Embryonic facial prominence (tissue), 1 donor: ENCODE data around the gene WDR45.
"Not testable (repeated sequence)": the region's sequence is repeated elsewhere in the genome, so short reads cannot be mapped to it uniquely, and the experiment has no call there.

Experiments used
- DNase-seq: peaks from one replicate; pipeline ENCODE4 v3.0.0-alpha.2; 2016; ENCODE audit errors: extremely low spot score

The WDR45 gene

DNA sequence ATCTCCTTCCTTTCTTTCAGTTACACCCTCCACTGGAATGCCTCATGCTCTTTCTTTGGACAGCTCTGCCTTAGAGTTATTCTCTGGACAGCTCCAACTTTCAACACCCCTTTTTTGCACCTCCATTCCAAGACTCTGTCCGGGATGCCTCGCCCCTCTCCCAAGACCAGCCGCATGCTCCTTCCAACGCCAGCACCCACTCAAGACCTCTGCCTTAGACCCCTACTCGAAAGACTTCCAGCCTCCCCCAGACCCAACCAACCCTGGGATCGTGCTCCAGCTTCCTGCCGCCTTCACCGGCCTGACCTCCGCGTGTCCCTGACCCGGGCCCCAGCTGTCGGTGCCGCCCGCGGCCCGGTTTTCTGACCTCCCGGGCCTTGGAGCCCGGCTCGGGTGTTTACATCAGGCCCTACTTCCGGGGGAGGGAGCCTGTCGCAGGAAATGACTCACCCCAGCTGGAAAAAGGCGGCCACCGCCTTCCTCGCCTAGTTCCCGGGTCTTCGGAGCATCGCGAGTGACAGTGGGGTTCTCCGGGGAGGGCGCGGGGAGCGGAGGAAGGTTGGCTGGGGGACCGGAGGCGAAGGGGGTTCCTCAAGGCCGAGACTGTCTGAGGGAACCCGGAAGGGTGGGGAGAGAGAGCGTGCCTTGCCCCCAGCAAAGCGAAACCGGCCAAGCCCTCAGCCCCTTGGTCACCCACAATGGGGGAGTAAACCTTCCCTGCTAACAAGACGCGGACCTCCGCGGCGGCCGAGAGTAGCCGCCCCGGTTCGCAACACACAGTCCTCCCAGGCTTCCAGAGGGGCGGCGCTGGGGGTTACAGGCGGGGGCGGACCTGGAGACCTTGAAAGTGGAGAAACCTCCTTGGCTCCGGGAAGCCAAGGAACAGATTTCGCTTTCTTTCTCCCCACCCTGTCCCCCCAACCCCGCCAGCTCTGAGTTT, at the start of gene WDR45:
WDR45 (minus strand) TSS at position 399 of the 940 bp plus-strand sequence. CDS start 1,792 bp downstream, outside the sequence.
- peak; percentile 29 for DNase-seq

DNA sequence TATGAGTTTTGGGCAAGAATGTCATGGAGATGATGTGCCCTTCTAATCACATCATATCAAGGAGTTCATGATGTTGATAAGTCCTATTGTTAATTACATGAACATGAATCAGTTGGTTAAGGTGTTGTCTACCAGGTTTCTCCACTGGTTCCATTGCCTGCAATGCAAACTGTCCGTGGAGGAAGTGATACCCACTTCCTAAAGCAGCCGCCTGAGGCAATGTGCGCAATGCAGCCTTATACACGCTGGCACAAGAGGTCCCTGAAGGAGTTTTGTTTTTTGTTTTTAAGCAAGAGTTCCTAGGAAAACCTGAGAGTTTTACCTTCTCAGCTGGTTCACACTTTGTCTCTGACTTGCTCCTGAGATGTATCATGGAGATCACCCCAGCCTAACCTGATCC, 49.7 kb upstream of the WDR45 start:
- DNase-seq = no peak

DNA sequence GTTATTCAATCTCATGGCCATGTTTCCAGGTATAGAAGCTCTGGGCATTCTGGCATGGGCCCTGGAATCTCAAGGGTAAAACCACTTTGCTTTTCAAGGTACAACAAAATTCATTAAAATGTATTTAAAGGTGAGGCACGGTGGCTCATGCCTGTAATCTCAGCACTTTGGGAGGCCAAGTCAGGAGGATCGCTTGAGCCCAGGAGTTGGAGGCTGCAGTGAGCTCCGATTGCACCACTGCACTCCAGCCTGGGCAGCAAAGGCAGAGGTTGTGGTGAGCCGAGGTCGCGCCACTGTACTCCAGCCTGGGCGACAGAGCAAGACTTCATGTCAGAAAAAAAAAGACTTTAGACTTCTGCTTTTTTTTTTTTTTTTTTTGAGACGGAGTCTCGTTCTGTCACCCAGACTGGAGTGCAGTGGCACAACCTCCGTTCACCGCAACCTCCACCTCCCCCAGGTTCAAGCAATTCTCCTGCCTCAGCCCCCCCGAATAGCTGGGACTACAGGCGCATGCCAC, 48.1 kb upstream of the WDR45 start:
- DNase-seq = not testable (repeated sequence)

DNA sequence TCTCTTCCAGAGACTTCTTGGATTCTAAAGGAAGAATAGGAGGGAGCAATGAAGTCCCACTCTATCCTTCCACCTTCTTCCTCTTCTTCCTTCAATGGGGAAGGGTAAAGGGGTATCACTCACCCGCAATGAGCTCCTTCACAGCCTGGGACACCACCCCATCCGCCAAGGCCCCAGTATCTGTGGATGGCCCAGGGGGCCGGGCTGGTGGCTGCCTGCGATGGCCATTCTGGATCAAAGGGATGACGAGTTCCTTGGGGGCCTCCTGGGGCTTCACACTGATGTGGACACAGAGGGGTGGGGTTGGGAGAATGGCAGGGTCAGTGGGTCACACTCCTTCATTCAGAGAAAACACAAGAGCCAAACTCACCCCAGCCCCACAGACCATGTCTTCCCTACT, 42.8 kb upstream of the WDR45 start:
- no peak for DNase-seq

GRCh38 chrX:49120091-49120490, 40.4 kb upstream of the WDR45 start:
- no peak for DNase-seq

- DNase-seq = no peak
Measured at GRCh38 chrX:49117581-49117980, 37.9 kb upstream of the WDR45 start.

DNA sequence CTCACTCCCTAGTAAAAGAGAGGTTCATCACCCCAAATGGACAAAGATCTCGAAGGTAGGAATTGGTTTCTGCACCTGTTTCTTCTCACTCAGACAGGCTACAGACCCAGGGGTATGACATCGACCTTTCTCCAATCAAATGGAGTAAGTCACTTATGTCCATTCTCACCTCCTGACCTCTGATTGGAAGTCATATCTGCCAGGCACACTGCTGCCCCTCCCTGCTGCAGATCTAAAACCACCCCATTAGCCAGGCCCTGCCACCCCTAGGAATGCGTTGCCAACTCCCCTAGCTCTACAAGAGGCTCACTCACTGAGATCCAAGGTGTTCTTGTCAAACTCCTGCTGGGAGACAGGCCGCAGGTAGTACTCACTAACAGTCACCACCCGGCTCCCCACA, 37.0 kb upstream of the WDR45 start:
- no peak for DNase-seq

DNA sequence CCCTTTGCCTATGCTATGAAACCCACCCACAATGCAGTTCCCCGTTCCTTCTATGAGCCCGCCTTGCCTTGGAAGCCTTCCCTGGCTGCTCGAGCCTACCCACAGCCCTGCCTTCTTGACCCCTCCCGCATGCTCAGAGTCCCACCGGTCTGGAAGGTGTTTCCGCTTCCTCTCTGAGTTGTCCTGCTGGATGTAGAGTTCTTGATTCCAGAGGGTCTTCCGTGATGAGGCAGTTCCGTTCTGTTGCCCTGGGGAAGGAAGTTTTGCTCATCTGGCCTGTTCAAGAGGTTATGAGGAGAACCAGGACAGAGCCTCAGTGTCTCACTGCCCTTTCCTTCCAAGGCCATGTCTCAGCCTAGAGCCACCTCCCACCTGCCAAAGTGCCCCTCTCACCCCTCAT, 36.4 kb upstream of the WDR45 start:
- DNase-seq = no peak

- no peak for DNase-seq
Measured at GRCh38 chrX:49111791-49112190, 32.1 kb upstream of the WDR45 start.

DNA sequence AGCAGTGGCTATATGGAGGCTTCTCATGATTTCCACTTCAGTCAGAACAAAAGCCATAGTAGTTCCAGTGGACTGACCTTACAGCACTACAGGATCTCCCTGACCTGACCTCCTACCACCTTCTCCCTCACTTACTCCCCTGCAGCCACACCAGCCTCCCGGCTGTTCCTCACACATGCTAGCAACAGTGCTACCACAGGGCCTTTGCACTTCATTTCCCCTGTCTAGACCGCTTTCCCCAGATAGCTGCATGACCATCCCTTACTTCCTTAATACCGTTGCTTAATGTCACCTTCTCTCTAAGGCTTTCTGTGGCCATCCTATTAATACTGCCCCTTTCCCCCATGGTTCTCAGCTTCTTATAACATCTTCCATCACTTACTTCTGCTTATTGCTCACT, 30.7 kb upstream of the WDR45 start:
- no peak for DNase-seq

- no peak for DNase-seq
Measured at GRCh38 chrX:49108641-49109040, 29.0 kb upstream of the WDR45 start.

DNA sequence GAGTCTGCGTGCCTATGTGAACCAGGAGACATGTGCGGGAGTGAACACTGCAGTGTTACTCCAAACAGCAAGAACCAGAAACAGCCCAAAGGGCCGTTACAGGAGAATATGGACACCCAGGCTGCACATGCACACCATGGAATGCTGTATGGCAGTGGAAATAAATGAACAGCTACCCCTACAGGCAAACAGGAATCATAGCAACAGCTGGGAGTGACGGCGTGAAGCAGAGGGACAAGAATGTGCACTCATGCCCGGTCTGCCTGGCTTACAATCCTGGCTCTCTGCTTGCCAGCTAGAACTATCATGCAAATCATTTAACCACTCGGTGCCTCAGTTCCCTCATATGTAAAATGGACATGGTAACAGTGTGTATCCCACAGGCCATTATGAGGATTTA, 27.2 kb upstream of the WDR45 start:
- DNase-seq = no peak

- no peak for DNase-seq
Measured at GRCh38 chrX:49106296-49106695, 26.6 kb upstream of the WDR45 start.

GRCh38 chrX:49103637-49104036, 23.9 kb upstream of the WDR45 start:
- DNase-seq = no peak

GRCh38 chrX:49102190-49102589, 22.5 kb upstream of the WDR45 start:
- no peak for DNase-seq

DNA sequence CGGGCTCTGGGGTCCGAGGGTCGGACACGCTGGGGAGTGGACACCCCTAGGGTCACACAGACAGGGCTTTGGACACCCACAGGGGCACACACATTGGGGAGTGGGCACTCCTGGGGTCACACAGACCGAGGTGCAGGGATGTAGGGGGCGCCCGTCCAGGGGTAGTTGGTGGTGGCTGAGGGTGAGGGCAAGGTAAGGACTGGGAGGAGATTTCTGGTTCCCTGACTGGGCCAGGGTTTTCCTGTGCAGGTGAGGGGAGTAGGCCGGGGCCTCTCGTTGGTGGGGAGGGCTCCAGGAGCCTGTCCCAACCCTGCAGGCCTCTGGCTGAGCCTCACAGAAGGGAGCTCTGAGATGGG, 21.9 kb upstream of the WDR45 start:
- DNase-seq = no peak

- DNase-seq = peak; percentile 64
Measured at GRCh38 chrX:49100704-49101628, 21.3 kb upstream of the WDR45 start.

DNA sequence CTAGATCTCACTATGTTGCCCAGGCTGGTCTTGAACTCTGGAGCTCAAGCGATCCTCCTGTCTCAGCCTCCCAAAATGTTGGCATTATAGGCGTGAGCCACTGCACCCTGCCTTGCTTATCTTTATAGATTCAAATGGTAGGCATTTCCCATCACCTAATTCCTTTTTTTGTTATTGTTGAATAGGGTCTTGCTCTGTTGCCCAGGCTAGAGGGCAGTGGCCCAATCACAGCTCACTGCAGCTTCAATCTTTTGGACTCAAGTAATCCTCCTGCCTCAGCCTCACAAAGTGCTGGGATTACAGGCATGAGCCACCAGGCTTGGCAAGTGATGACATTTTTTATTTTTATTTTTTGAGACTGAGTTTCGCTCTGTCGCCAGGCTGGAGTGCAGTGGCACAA, 16.7 kb upstream of the WDR45 start:
- DNase-seq = no peak

- DNase-seq = no peak
Measured at GRCh38 chrX:49089553-49089952, 9.9 kb upstream of the WDR45 start.

- no peak for DNase-seq
Measured at GRCh38 chrX:49082271-49082871, 2.7 kb upstream of the WDR45 start.

DNA sequence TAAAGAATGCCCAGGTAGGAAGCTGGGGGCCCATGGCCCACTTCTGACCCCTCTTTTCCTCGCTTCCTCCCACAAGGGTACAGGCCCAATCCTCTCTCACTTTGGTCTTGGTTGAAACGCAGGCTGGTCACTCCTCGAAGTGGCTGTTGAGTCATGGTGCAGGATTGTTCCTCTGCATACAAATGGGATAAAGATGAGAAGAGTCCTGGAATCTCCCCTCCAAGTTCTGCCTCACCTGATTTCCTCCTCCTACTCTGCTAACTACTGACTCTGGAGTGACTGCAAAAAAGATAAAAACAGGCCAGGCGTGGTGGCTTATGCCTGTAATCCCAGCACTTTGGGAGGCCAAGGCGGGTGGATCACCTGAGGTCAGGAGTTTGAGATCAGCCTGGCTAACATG, 1.7 kb downstream of the WDR45 start:
- no peak for DNase-seq

- no peak for DNase-seq
Measured at GRCh38 chrX:49075347-49075746, 4.3 kb downstream of the WDR45 start.
